IMR-90 (cell line): Measurements from ENCODE around the gene PLCB2. TPM values are rescaled to one million over a fixed set of nuclear protein-coding genes. Genes with fewer than 3 reads are reported as not detected.

Experiments used
- ATAC-seq: fragments of 200-7000 bp; cut with Tn5 transposase; 2 replicates; pipeline ENCODE4 v1.9.1; 2020; ENCODE audit warnings: low read depth, mild to moderate bottlenecking, moderate library complexity
- BruUV-seq: library from RNA; stranded (reverse); fragments of 400-500 nt; replicated peaks from 2 replicates; lab custom pipeline; 2021; lab: Mats Ljungman, UMichigan
- CTCF ChIA-PET: fragments of 300-600 bp; formaldehyde crosslinking; extraction: SDS; loops from one replicate; lab custom pipeline; 2021; ENCODE audit warnings: antibody characterized with exemption; lab: Yijun Ruan, JAX
- POLR2A ChIA-PET: fragments of 300-600 bp; sonication (Branson Sonifier 250); formaldehyde crosslinking; loops from one replicate; lab custom pipeline; 2022; ENCODE audit warnings: antibody characterized with exemption; ENCODE audit not compliant: unreplicated experiment; lab: Charles Lee
- DNase-seq: peaks from one replicate; pipeline ENCODE4 v3.0.0; 2013
- H2AFZ ChIP-seq: replicated peaks from 2 replicates; pipeline ENCODE3; 2013; ENCODE audit warnings: low read length, mild to moderate bottlenecking; ENCODE audit not compliant: poor library complexity
- H2AK5ac ChIP-seq: 2 replicates; pipeline ENCODE4 v1.6.1; 2013; ENCODE audit warnings: low read depth, low read length, inconsistent platforms
- H2AK9ac ChIP-seq: replicated peaks from 2 replicates; pipeline ENCODE3; 2013; ENCODE audit warnings: mild to moderate bottlenecking, low read depth, low read length, moderate library complexity; ENCODE audit not compliant: poor library complexity
- H2BK120ac ChIP-seq: 2 replicates; pipeline ENCODE4 v1.6.1; 2013; ENCODE audit warnings: low read depth, low read length, inconsistent platforms
- H2BK15ac ChIP-seq: 3 replicates; pipeline ENCODE4 v1.6.1; 2013; ENCODE audit warnings: low read depth, low read length, inconsistent platforms
- H2BK20ac ChIP-seq: 2 replicates; pipeline ENCODE4 v1.6.1; 2013; ENCODE audit warnings: low read depth, mild to moderate bottlenecking, inconsistent platforms, low read length, moderate library complexity
- H2BK5ac ChIP-seq: 2 replicates; pipeline ENCODE4 v1.6.1; 2013; ENCODE audit warnings: mild to moderate bottlenecking, low read depth, low read length, inconsistent platforms; ENCODE audit not compliant: poor library complexity, severe bottlenecking
- H3K14ac ChIP-seq: replicated peaks from 2 replicates; pipeline ENCODE4 v1.6.1; 2013; ENCODE audit warnings: low read depth, low read length, inconsistent platforms
- H3K18ac ChIP-seq: 2 replicates; pipeline ENCODE4 v1.6.1; 2013; ENCODE audit warnings: low read depth, low read length, control low read depth
- H3K23ac ChIP-seq: 2 replicates; pipeline ENCODE4 v1.6.1; 2013; ENCODE audit warnings: low read depth, low read length, inconsistent platforms
- H3K27ac ChIP-seq: 2 replicates; pipeline ENCODE4 v1.5.1; 2013; ENCODE audit warnings: mild to moderate bottlenecking, control low read depth, low read length; ENCODE audit not compliant: insufficient read depth
- H3K27me3 ChIP-seq: 2 replicates; pipeline ENCODE4 v1.6.1; 2013; ENCODE audit warnings: low read length; ENCODE audit not compliant: control insufficient read depth, insufficient read depth
- H3K36me3 ChIP-seq: 2 replicates; pipeline ENCODE4 v1.6.1; 2013; ENCODE audit warnings: low read length, mixed read lengths; ENCODE audit not compliant: control insufficient read depth, insufficient read depth
- H3K4ac ChIP-seq: 2 replicates; pipeline ENCODE4 v1.6.1; 2013; ENCODE audit warnings: low read depth, low read length, inconsistent platforms
- H3K4me1 ChIP-seq: 2 replicates; pipeline ENCODE4 v1.6.1; 2013; ENCODE audit warnings: low read length, mixed read lengths; ENCODE audit not compliant: control insufficient read depth, insufficient read depth
- H3K4me2 ChIP-seq: 2 replicates; pipeline ENCODE4 v1.6.1; 2013; ENCODE audit warnings: low read depth, mild to moderate bottlenecking, control low read depth, low read length, moderate library complexity
- H3K4me3 ChIP-seq: 2 replicates; pipeline ENCODE4 v1.5.1; 2013; ENCODE audit warnings: low read depth, mild to moderate bottlenecking, control low read depth, low read length, moderate library complexity; ENCODE audit not compliant: insufficient read depth
- H3K56ac ChIP-seq: 2 replicates; pipeline ENCODE4 v1.6.1; 2013; ENCODE audit warnings: low read length, inconsistent platforms; ENCODE audit not compliant: insufficient read depth; ENCODE audit errors: extremely low read depth
- H3K79me1 ChIP-seq, 2 experiments: 2 replicates each; pipeline ENCODE4 v1.6.1; 2013; ENCODE audit warnings: low read length in 2 of 2, inconsistent platforms in 1 of 2, low read depth in 1 of 2
- H3K9ac ChIP-seq: 2 replicates; pipeline ENCODE4 v1.6.1; 2013; ENCODE audit warnings: low read depth, low read length, control low read depth
- H3K9me1 ChIP-seq: 2 replicates; pipeline ENCODE4 v1.6.1; 2013; ENCODE audit warnings: low read length, inconsistent platforms; ENCODE audit not compliant: insufficient read depth
- H3K9me3 ChIP-seq: 2 replicates; pipeline ENCODE4 v1.6.1; 2013; ENCODE audit warnings: low read length; ENCODE audit not compliant: control insufficient read depth, insufficient read depth
- H4K20me1 ChIP-seq: 2 replicates; pipeline ENCODE4 v1.6.1; 2013; ENCODE audit warnings: low read length, inconsistent platforms; ENCODE audit not compliant: insufficient read depth
- H4K5ac ChIP-seq: 2 replicates; pipeline ENCODE4 v1.6.1; 2013; ENCODE audit warnings: mild to moderate bottlenecking, low read depth, low read length, control low read depth
- H4K8ac ChIP-seq, 2 experiments: 2 replicates each; pipeline ENCODE4 v1.6.1; 2013; ENCODE audit warnings: low read depth in 2 of 2, low read length in 2 of 2, control low read depth in 1 of 2, inconsistent platforms in 1 of 2
- H4K91ac ChIP-seq: 2 replicates; pipeline ENCODE4 v1.6.1; 2013; ENCODE audit warnings: low read depth, low read length, inconsistent platforms; ENCODE audit not compliant: insufficient read depth
- BHLHE40 ChIP-seq: fragments of 150-350 bp; IDR thresholded peaks from 2 replicates; pipeline ENCODE4 v1.6.1; 2016; ENCODE audit warnings: mild to moderate bottlenecking, low read depth, low read length
- FOS ChIP-seq: fragments of 150-350 bp; IDR thresholded peaks from 2 replicates; pipeline ENCODE4 v1.6.1; 2016; ENCODE audit warnings: low read depth, low read length
- WGBS, 2 experiments: methylation state at CpG; one replicate each; pipeline versions ENCODE4 v1.1.5 to v1.1.7; 2013; ENCODE audit warnings: missing lambda C conversion rate in 2 of 2; ENCODE audit not compliant: insufficient read length in 1 of 2; ENCODE audit errors: extremely low coverage in 2 of 2; 5-methylcytosine and 5-hydroxymethylcytosine counted together
- dilution Hi-C: fragments of 300-500 bp; cut with HindIII; formaldehyde crosslinking; loops from one replicate; pipeline ENCODE4 v1.14.3; 2018; ENCODE audit warnings: low sequenced_read_pairs; ENCODE audit not compliant: unreplicated experiment
- in situ Hi-C: fragments of 300-500 bp; cut with MboI; formaldehyde crosslinking; loops from 3 replicates; pipeline ENCODE4 v1.14.3; 2019; ENCODE audit warnings: low sequenced_read_pairs, inconsistent platforms, mixed read lengths
- intact Hi-C: fragments of 100-400 bp; cut with micrococcal nuclease; formaldehyde crosslinking; loops from 2 replicates; pipeline ENCODE4 v1.10.0; 2022
- polyA plus RNA-seq, 3 experiments: library from polyadenylated mRNA; depleted of rRNA; stranded (reverse); fragments of >200 nt; gene quantifications; 2 replicates each; pipeline ENCODE4 v1.2.3, GENCODE V29; 2012; ENCODE audit warnings: low replicate concordance in 1 of 3
- total RNA-seq: library from RNA; depleted of rRNA; stranded (reverse); fragments of >200 nt; gene quantifications from 2 replicates; pipeline ENCODE4 v1.2.3, GENCODE V29; 2012; rRNA removed

PLCB2 gene
- total and polyA plus RNA-seq, 2 of the 4 experiments (the other 2 are of a cell fraction), result 0.18 to 1.4 TPM

- 1% methylated on average over 17 of the region's 39 CpGs; no CpG with 5 or more reads in 1 of the 2 experiments for WGBS, 2 experiments
- in situ Hi-C loops, result no loop called here
- Histone ChIP-seq H3K9me1 (no peaks in the 10 kb centered on the region), H3K4ac (no peak within 1 kb of the TSS), H3K9me3 (no peaks in the 10 kb centered on the region), H3K4me1 (peaks cover 3% of the 10 kb centered on the region; the same call in 1 of the 2 replicates), H2AK5ac (no peak within 1 kb of the TSS), H2BK15ac (no peak within 1 kb of the TSS), H2BK5ac (no peak within 1 kb of the TSS), H4K5ac (no peak within 1 kb of the TSS), H3K18ac (no peak within 1 kb of the TSS), H4K91ac (no peak within 1 kb of the TSS), H2AK9ac (no peak within 1 kb of the TSS), H3K79me1 (no peaks in the 10 kb centered on the region), H3K4me2 (peak within 1 kb of the TSS; percentile 84), H3K36me3 (no peaks in the 10 kb centered on the region), H3K27me3 (peaks cover 17% of the 10 kb centered on the region; the same call in 1 of the 2 replicates), H2AFZ (peak within 1 kb of the TSS; percentile 84), H4K20me1 (no peaks in the 10 kb centered on the region), H3K4me3 (peak within 1 kb of the TSS; percentile 42), H3K56ac (no peak within 1 kb of the TSS), H3K9ac (no peak within 1 kb of the TSS), H3K14ac (no peak within 1 kb of the TSS), H2BK120ac (no peak within 1 kb of the TSS), H3K27ac (no peak within 1 kb of the TSS), H2BK20ac (no peak within 1 kb of the TSS), H3K23ac (no peak within 1 kb of the TSS), H4K8ac (no peak within 1 kb of the TSS)
- DNase-seq (peak; percentile 53), ATAC-seq (peak; percentile 81)
- BruUV-seq, result no TSS peak
- peak; percentile 64 for TF ChIP-seq FOS
- no peak for TF ChIP-seq BHLHE40
- CTCF ChIA-PET, result interaction anchor here (0.5 to 1.5 kb wide), 4 partner anchors 18 to 191 kb away, joined by 3 to 7 read pairs (median 3); no protein-coding TSS in a partner anchor
- intact Hi-C loops, result no loop called here
- POLR2A ChIA-PET, result interaction anchor here (0.6 kb wide), 1 partner anchor 88 kb away, joined by 3 read pairs; no protein-coding TSS in a partner anchor
- dilution Hi-C loops, result no loop called here
Observed at GRCh38 chr15:40238532-40239403, 69.0 kb downstream of the PLCB2 start, which contains the start of gene PAK6. Gene PAK6, plus strand, starts transcription at chr15:40239063. Its CDS starts 25,723 bp downstream, at chr15:40264786.

Other genes starting within 250 kb of the PLCB2 start
- gene BMF, start 199.1 kb downstream of the PLCB2 start, total RNA-seq, result 1.7 and 2.9 TPM in 2 replicates
- 2.4 and 2.8 TPM in 2 replicates for gene BMF, start 199.1 kb downstream of the PLCB2 start, polyA plus RNA-seq (2012; rRNA removed)
- 24.7 and 31.9 TPM in 2 replicates for gene BUB1B, start 146.9 kb downstream of the PLCB2 start, total RNA-seq
- gene BUB1B, start 146.9 kb downstream of the PLCB2 start, polyA plus RNA-seq (2012; rRNA removed), result 13.6 and 15.6 TPM in 2 replicates
- gene PAK6, start 68.9 kb downstream of the PLCB2 start, total RNA-seq, result not detected in 2 replicates
- 0.21 TPM in 1 of 2 replicates, not detected in the other for gene PAK6, start 68.9 kb downstream of the PLCB2 start, polyA plus RNA-seq (2012; rRNA removed)
- under 0.01 TPM in 1 of 2 replicates, not detected in the other for gene ANKRD63, start 24.9 kb downstream of the PLCB2 start, total RNA-seq
- not detected in 2 replicates for gene ANKRD63, start 24.9 kb downstream of the PLCB2 start, polyA plus RNA-seq (2012; rRNA removed)
- gene INAFM2, start 15.8 kb upstream of the PLCB2 start, total RNA-seq, result 10.4 and 13.1 TPM in 2 replicates
- 11.7 and 14.0 TPM in 2 replicates for gene INAFM2, start 15.8 kb upstream of the PLCB2 start, polyA plus RNA-seq (2012; rRNA removed)
- gene CCDC9B, start 33.0 kb upstream of the PLCB2 start, total RNA-seq, result 19.7 and 30.0 TPM in 2 replicates
- gene CCDC9B, start 33.0 kb upstream of the PLCB2 start, polyA plus RNA-seq (2012; rRNA removed), result 26.0 and 30.9 TPM in 2 replicates
- gene PHGR1, start 43.1 kb upstream of the PLCB2 start, total RNA-seq, result not detected in 2 replicates
- not detected in 2 replicates for gene PHGR1, start 43.1 kb upstream of the PLCB2 start, polyA plus RNA-seq (2012; rRNA removed)
- under 0.01 and 0.36 TPM in 2 replicates for gene DISP2, start 50.3 kb upstream of the PLCB2 start, total RNA-seq
- 0.34 and 0.42 TPM in 2 replicates for gene DISP2, start 50.3 kb upstream of the PLCB2 start, polyA plus RNA-seq (2012; rRNA removed)
- gene KNSTRN, start 74.8 kb upstream of the PLCB2 start, total RNA-seq, result 73.5 and 73.6 TPM in 2 replicates
- gene KNSTRN, start 74.8 kb upstream of the PLCB2 start, polyA plus RNA-seq (2012; rRNA removed), result 31.2 and 33.1 TPM in 2 replicates
- gene IVD, start 97.9 kb upstream of the PLCB2 start, total RNA-seq, result 27.5 and 31.7 TPM in 2 replicates
- 38.3 and 41.1 TPM in 2 replicates for gene IVD, start 97.9 kb upstream of the PLCB2 start, polyA plus RNA-seq (2012; rRNA removed)
- 3.0 and 3.6 TPM in 2 replicates for gene BAHD1, start 133.0 kb upstream of the PLCB2 start, total RNA-seq
- gene BAHD1, start 133.0 kb upstream of the PLCB2 start, polyA plus RNA-seq (2012; rRNA removed), result 8.1 and 8.7 TPM in 2 replicates
- 3.3 and 3.8 TPM in 2 replicates for gene CHST14, start 163.0 kb upstream of the PLCB2 start, total RNA-seq
- gene CHST14, start 163.0 kb upstream of the PLCB2 start, polyA plus RNA-seq (2012; rRNA removed), result 19.5 and 20.6 TPM in 2 replicates